ENCODE results near the gene NOXO1.

DNA sequence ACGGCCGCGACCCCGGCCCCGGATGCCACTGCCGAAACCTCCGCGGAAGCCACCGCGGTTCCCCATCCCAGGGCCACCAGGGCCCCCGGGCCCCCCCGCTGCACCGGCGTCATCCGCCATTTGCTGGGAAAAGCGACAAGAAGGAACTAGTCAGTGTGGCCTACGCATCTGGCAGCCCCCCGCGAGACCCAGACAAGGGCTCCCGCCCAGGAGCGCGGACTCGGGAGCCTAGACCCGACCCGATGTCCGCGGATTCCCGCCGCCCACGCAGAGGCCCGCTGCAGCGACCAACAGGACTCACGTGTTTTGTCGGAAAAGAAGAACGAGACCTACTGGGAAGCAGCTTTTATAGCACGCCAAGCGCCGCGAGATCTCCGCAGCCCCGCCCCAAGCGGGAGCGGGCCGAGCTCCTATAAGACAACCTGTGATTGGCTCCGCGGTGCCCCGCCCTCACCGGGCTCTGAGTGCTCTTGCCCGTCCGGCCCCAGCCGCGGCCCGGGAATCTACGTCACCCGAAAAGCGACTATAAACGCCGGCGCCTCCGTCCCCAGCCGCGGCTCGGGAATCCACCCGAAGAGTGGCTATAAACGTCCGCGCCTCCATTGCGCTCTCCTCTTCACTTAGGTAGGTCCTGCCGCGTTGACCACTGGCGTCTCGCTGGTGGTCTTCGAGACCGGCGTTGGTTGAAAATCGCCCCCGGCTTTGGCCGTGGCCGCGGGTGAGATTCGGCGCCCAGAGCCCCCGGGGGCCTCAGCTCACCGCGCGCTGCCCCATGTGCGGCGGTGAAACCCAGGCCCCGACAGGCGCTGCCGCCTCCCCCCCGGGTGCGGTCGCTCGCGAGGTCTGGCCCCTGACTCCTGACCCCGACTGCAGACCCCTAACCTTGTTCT is 16.5 kb downstream of the NOXO1 start, which contains the start of gene RPS2:
- TF ChIP-seq, protein P1, sequence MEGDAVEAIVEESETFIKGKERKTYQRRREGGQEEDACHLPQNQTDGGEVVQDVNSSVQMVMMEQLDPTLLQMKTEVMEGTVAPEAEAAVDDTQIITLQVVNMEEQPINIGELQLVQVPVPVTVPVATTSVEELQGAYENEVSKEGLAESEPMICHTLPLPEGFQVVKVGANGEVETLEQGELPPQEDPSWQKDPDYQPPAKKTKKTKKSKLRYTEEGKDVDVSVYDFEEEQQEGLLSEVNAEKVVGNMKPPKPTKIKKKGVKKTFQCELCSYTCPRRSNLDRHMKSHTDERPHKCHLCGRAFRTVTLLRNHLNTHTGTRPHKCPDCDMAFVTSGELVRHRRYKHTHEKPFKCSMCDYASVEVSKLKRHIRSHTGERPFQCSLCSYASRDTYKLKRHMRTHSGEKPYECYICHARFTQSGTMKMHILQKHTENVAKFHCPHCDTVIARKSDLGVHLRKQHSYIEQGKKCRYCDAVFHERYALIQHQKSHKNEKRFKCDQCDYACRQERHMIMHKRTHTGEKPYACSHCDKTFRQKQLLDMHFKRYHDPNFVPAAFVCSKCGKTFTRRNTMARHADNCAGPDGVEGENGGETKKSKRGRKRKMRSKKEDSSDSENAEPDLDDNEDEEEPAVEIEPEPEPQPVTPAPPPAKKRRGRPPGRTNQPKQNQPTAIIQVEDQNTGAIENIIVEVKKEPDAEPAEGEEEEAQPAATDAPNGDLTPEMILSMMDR (IDR thresholded peaks at IDR 0.05; ENCODE audit: poor library complexity, severe bottlenecking), result peak; percentile 37
- TF ChIP-seq TAF1 (IDR thresholded peaks at IDR 0.05; ENCODE audit: low read depth), result peak; percentile 98
- no peak for TF ChIP-seq SMC3 (conservative IDR thresholded peaks at IDR 0.05; ENCODE audit: poor library complexity)
- TF ChIP-seq POLR2AphosphoS5 (IDR thresholded peaks at IDR 0.05), result peak; percentile 99
- no peak for TF ChIP-seq RAD21 (conservative IDR thresholded peaks at IDR 0.05)

Data from neural cell (in vitro differentiated cells).